GM23338 (cell line): ENCODE data around the gene ZNF91. TPM values are rescaled to one million over a fixed set of nuclear protein-coding genes. Genes with fewer than 3 reads are reported as not detected.

Source experiments
- ATAC-seq: fragments of 200-7000 bp; cut with Tn5 transposase; 3 replicates; pipeline ENCODE4 v1.9.1; 2020
- DNase-seq: peaks from one replicate; pipeline ENCODE4 v3.0.0-alpha.2; 2015; ENCODE audit warnings: low spot score
- H2AFZ ChIP-seq: fragments of 200-600 bp; sonication (generic); 2 replicates; pipeline ENCODE4 v1.8.0; 2016; ENCODE audit warnings: antibody characterized with exemption, mild to moderate bottlenecking, moderate library complexity
- H3F3A ChIP-seq: fragments of 200-600 bp; sonication (generic); replicated peaks from 2 replicates; pipeline ENCODE4 v1.8.0; 2017; ENCODE audit warnings: antibody characterized with exemption, mixed run types, low read depth
- H3K27ac ChIP-seq: fragments of 200-600 bp; sonication (generic); 2 replicates; pipeline ENCODE4 v1.6.1; 2016; ENCODE audit warnings: low read depth
- H3K27me3 ChIP-seq: fragments of 200-600 bp; sonication (generic); 2 replicates; pipeline ENCODE4 v1.8.0; 2016; ENCODE audit warnings: mild to moderate bottlenecking, mixed run types, moderate library complexity; ENCODE audit not compliant: insufficient read depth
- H3K36me3 ChIP-seq: fragments of 200-600 bp; sonication (generic); 2 replicates; pipeline ENCODE4 v1.8.0; 2016; ENCODE audit warnings: mild to moderate bottlenecking; ENCODE audit not compliant: insufficient read depth
- H3K4me1 ChIP-seq: fragments of 200-600 bp; sonication (generic); 2 replicates; pipeline ENCODE4 v1.8.0; 2016; ENCODE audit warnings: mild to moderate bottlenecking, moderate library complexity; ENCODE audit not compliant: insufficient read depth
- H3K4me2 ChIP-seq: fragments of 200-600 bp; sonication (generic); 2 replicates; pipeline ENCODE4 v1.7.1; 2017; ENCODE audit warnings: mixed run types
- H3K4me3 ChIP-seq: fragments of 200-600 bp; sonication (generic); 2 replicates; pipeline ENCODE4 v1.6.1; 2016; ENCODE audit warnings: mixed run types
- H3K79me2 ChIP-seq: fragments of 200-600 bp; sonication (generic); replicated peaks from 2 replicates; pipeline ENCODE4 v1.8.0; 2017; ENCODE audit warnings: mild to moderate bottlenecking; ENCODE audit not compliant: insufficient read depth
- H3K9me2 ChIP-seq: fragments of 200-600 bp; sonication (generic); 2 replicates; pipeline ENCODE4 v1.8.0; 2017; ENCODE audit not compliant: insufficient read depth
- H4K20me1 ChIP-seq: fragments of 200-600 bp; sonication (generic); replicated peaks from 2 replicates; pipeline ENCODE4 v1.8.0; 2017; ENCODE audit warnings: mild to moderate bottlenecking; ENCODE audit not compliant: insufficient read depth
- H3K27ac Mint-ChIP-seq: 2 replicates; pipeline ENCODE4 v1.8.0; 2020; ENCODE audit warnings: inconsistent platforms, mild to moderate bottlenecking, moderate library complexity, mixed read lengths
- H3K27me3 Mint-ChIP-seq: 3 replicates; pipeline ENCODE4 v1.8.0; 2022; ENCODE audit warnings: low read depth, mild to moderate bottlenecking, moderate library complexity, mixed read lengths, inconsistent platforms; ENCODE audit not compliant: insufficient read depth, poor library complexity
- H3K36me3 Mint-ChIP-seq: 3 replicates; pipeline ENCODE4 v1.8.0; 2021; ENCODE audit warnings: low read depth, mild to moderate bottlenecking, inconsistent platforms, moderate library complexity, mixed read lengths
- H3K4me1 Mint-ChIP-seq: 3 replicates; pipeline ENCODE4 v1.8.0; 2020; ENCODE audit warnings: mild to moderate bottlenecking, inconsistent platforms, mixed read lengths
- H3K4me3 Mint-ChIP-seq: 3 replicates; pipeline ENCODE4 v1.8.0; 2021; ENCODE audit warnings: moderate library complexity, mild to moderate bottlenecking, inconsistent platforms, mixed read lengths
- H3K9me3 Mint-ChIP-seq: 3 replicates; pipeline ENCODE4 v1.8.0; 2020; ENCODE audit warnings: moderate library complexity, mild to moderate bottlenecking, inconsistent platforms, mixed read lengths
- CREB1 ChIP-seq: fragments of 250-450 bp; sonication (Bioruptor Pico); IDR thresholded peaks from 2 replicates; pipeline ENCODE4 v1.5.0; 2020; ENCODE audit warnings: low read depth, mild to moderate bottlenecking, moderate library complexity
- ETS1 ChIP-seq: IDR thresholded peaks from 2 replicates; pipeline ENCODE4 v1.6.1; 2016; ENCODE audit warnings: antibody characterized with exemption
- EZH2 ChIP-seq: fragments of 200-600 bp; sonication (generic); IDR thresholded peaks from one replicate; pipeline ENCODE4 v1.8.0; 2017; ENCODE audit warnings: antibody characterized with exemption, mild to moderate bottlenecking, low read depth; ENCODE audit not compliant: unreplicated experiment
- EZH2phosphoT487 ChIP-seq: fragments of 200-600 bp; sonication (generic); IDR thresholded peaks from one replicate; pipeline ENCODE4 v1.8.1; 2018; ENCODE audit warnings: antibody characterized with exemption; ENCODE audit not compliant: unreplicated experiment
- JUNB ChIP-seq: IDR thresholded peaks from one replicate; pipeline ENCODE4 v1.6.1; 2016; ENCODE audit warnings: antibody characterized with exemption; ENCODE audit not compliant: unreplicated experiment
- POLR2AphosphoS5 ChIP-seq: IDR thresholded peaks from 2 replicates; pipeline ENCODE4 v1.6.1; 2016; ENCODE audit warnings: antibody characterized with exemption, low read depth
- ZNF114 ChIP-seq: fragments of 250-450 bp; sonication (Bioruptor Pico); IDR thresholded peaks from 2 replicates; pipeline ENCODE4 v1.5.0; 2020; ENCODE audit warnings: mild to moderate bottlenecking, moderate library complexity
- ZNF331 ChIP-seq: fragments of 250-450 bp; sonication (Bioruptor Pico); IDR thresholded peaks from 2 replicates; pipeline ENCODE4 v1.5.0; 2020; ENCODE audit warnings: low read depth, mild to moderate bottlenecking, moderate library complexity
- ZNF462 ChIP-seq: fragments of 250-450 bp; sonication (Bioruptor Pico); IDR thresholded peaks from 2 replicates; pipeline ENCODE4 v1.5.0; 2020; ENCODE audit warnings: mild to moderate bottlenecking, moderate library complexity
- polyA plus RNA-seq: library from polyadenylated mRNA; unstranded; fragments of >200 nt; fragmentation: Nextera tagmentation; extraction: Ambion mirVana; gene quantifications from 2 replicates; pipeline ENCODE4 v1.2.1, GENCODE V29; 2016
- total RNA-seq: library from RNA; depleted of rRNA; stranded (reverse); fragments of >200 nt; shearing (Covaris generic); gene quantifications from 2 replicates; pipeline ENCODE4 v1.2.3, GENCODE V29; 2014
- TF ChIP-seq, protein P1 (sequence below): IDR thresholded peaks from one replicate; pipeline ENCODE4 v1.6.1; 2018; ENCODE audit warnings: antibody characterized with exemption; ENCODE audit not compliant: unreplicated experiment

Gene ZNF91
- total and polyA plus RNA-seq, 2 experiments from 2014 or later = 23.5 to 51.6 TPM

- no peak for TF ChIP-seq ZNF462 (CRISPR knock-in tag)
- no peak for TF ChIP-seq CREB1 (CRISPR knock-in tag)
Observed at GRCh38 chr19:23310729-23311211, 84.5 kb downstream of the ZNF91 start (continued).

DNA sequence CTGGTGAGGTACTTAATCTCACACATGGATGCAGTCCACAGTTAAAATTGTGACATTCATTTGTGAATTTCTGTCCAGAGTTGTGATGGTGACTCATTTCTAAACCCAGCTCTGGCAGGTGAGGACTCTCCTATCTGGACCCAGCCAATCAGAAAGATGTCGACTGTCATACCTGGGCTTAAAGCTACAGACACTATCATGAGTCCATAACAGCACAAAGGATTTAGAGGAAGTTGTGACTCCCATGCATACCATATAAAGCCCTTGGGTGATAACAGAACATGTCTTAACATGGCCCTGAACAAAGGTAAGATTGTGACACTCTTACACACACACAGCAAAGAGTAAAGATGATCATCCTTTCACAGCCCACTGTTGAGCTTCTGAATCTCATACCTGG, 85.3 kb downstream of the ZNF91 start:
- Mint-ChIP-seq H3K9me3 (peaks cover 80% of the 10 kb centered on the region), H3K27ac (no peak overlapping the region), H3K4me1 (no peaks in the 10 kb centered on the region), H3K36me3 (peaks cover 11% of the 10 kb centered on the region), H3K4me3 (no peak overlapping the region), H3K27me3 (no peaks in the 10 kb centered on the region)
- H3F3A ChIP-seq = no peaks in the 10 kb centered on the region
- H2AFZ ChIP-seq = no peak overlapping the region
- H3K4me3 ChIP-seq = no peak overlapping the region
- H3K27ac ChIP-seq = no peak overlapping the region
- H4K20me1 ChIP-seq = no peaks in the 10 kb centered on the region
- no peak overlapping the region for H3K4me2 ChIP-seq
- H3K36me3 ChIP-seq = no peaks in the 10 kb centered on the region
- H3K79me2 ChIP-seq = no peaks in the 10 kb centered on the region
- DNase-seq (no peak), ATAC-seq (no peak)
- H3K27me3 ChIP-seq = no peaks in the 10 kb centered on the region
- H3K4me1 ChIP-seq = no peaks in the 10 kb centered on the region
- 0 out of 2 replicates have a peak, but pooled peaks cover 2% of the 10 kb centered on the region for H3K9me2 ChIP-seq
- no peak for TF ChIP-seq EZH2
- TF ChIP-seq POLR2AphosphoS5 = no peak
- no peak for TF ChIP-seq JUNB
- no peak for TF ChIP-seq CREB1 (CRISPR knock-in tag)
- TF ChIP-seq ZNF114 = no peak
- no peak for TF ChIP-seq EZH2phosphoT487
- TF ChIP-seq ETS1 = no peak
- TF ChIP-seq, protein P1, sequence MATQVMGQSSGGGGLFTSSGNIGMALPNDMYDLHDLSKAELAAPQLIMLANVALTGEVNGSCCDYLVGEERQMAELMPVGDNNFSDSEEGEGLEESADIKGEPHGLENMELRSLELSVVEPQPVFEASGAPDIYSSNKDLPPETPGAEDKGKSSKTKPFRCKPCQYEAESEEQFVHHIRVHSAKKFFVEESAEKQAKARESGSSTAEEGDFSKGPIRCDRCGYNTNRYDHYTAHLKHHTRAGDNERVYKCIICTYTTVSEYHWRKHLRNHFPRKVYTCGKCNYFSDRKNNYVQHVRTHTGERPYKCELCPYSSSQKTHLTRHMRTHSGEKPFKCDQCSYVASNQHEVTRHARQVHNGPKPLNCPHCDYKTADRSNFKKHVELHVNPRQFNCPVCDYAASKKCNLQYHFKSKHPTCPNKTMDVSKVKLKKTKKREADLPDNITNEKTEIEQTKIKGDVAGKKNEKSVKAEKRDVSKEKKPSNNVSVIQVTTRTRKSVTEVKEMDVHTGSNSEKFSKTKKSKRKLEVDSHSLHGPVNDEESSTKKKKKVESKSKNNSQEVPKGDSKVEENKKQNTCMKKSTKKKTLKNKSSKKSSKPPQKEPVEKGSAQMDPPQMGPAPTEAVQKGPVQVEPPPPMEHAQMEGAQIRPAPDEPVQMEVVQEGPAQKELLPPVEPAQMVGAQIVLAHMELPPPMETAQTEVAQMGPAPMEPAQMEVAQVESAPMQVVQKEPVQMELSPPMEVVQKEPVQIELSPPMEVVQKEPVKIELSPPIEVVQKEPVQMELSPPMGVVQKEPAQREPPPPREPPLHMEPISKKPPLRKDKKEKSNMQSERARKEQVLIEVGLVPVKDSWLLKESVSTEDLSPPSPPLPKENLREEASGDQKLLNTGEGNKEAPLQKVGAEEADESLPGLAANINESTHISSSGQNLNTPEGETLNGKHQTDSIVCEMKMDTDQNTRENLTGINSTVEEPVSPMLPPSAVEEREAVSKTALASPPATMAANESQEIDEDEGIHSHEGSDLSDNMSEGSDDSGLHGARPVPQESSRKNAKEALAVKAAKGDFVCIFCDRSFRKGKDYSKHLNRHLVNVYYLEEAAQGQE = no peak
- TF ChIP-seq ZNF331 (CRISPR knock-in tag) = no peak
